Osteocyte (in vitro differentiated cells): ENCODE data around the gene ARHGAP24. TPM values are rescaled to one million over a fixed set of nuclear protein-coding genes. Genes with fewer than 3 reads are reported as not detected.

ENCODE experiments used
- DNase-seq: peaks from one replicate; pipeline ENCODE4 v3.0.0; 2021; ENCODE audit warnings: mixed read lengths; ENCODE audit not compliant: unreplicated experiment; ENCODE audit errors: extremely low spot score
- H3K27ac Mint-ChIP-seq: one replicate; pipeline ENCODE4 v1.8.0; 2021; ENCODE audit warnings: mild to moderate bottlenecking, mixed read lengths; ENCODE audit not compliant: unreplicated experiment
- H3K27me3 Mint-ChIP-seq: one replicate; pipeline ENCODE4 v1.8.0; 2021; ENCODE audit warnings: mixed read lengths; ENCODE audit not compliant: unreplicated experiment
- H3K36me3 Mint-ChIP-seq: one replicate; pipeline ENCODE4 v1.8.0; 2021; ENCODE audit warnings: mixed read lengths; ENCODE audit not compliant: unreplicated experiment
- H3K4me1 Mint-ChIP-seq: one replicate; pipeline ENCODE4 v1.8.0; 2021; ENCODE audit warnings: mixed read lengths; ENCODE audit not compliant: unreplicated experiment
- H3K4me3 Mint-ChIP-seq: one replicate; pipeline ENCODE4 v1.8.0; 2021; ENCODE audit warnings: mild to moderate bottlenecking, moderate library complexity, mixed read lengths; ENCODE audit not compliant: unreplicated experiment
- H3K9me3 Mint-ChIP-seq: one replicate; pipeline ENCODE4 v1.8.0; 2021; ENCODE audit warnings: mixed read lengths; ENCODE audit not compliant: unreplicated experiment
- CTCF ChIP-seq: fragments of 200-600 bp; sonication (generic); IDR thresholded peaks from 2 replicates; pipeline ENCODE4 v1.5.0; 2021; ENCODE audit warnings: antibody characterized with exemption, mild to moderate bottlenecking, moderate library complexity
- total RNA-seq: library from RNA; stranded (reverse); gene quantifications from 2 replicates; pipeline ENCODE4 v1.2.1, GENCODE V29; 2021

ARHGAP24 gene
- total RNA-seq, 1 donor from 2014 or later = 29.3 TPM

GRCh38 chr4:86006057-86006456 is 531.1 kb downstream of the ARHGAP24 start:
- Mint-ChIP-seq H3K36me3 (peaks cover 16% of the 10 kb centered on the region), H3K27ac (no peak overlapping the region), H3K27me3 (no peaks in the 10 kb centered on the region), H3K9me3 (no peaks in the 10 kb centered on the region), H3K4me1 (peaks cover 5% of the 10 kb centered on the region), H3K4me3 (no peak overlapping the region)
- DNase-seq = no peak
- no peak for TF ChIP-seq CTCF

- Mint-ChIP-seq H3K27ac (no peak overlapping the region), H3K4me1 (peaks cover 14% of the 10 kb centered on the region), H3K9me3 (no peaks in the 10 kb centered on the region), H3K4me3 (no peak overlapping the region), H3K36me3 (peaks cover 13% of the 10 kb centered on the region), H3K27me3 (no peaks in the 10 kb centered on the region)
- DNase-seq = no peak
- no peak for TF ChIP-seq CTCF
Measured at GRCh38 chr4:86007042-86007441, 532.1 kb downstream of the ARHGAP24 start.

DNA sequence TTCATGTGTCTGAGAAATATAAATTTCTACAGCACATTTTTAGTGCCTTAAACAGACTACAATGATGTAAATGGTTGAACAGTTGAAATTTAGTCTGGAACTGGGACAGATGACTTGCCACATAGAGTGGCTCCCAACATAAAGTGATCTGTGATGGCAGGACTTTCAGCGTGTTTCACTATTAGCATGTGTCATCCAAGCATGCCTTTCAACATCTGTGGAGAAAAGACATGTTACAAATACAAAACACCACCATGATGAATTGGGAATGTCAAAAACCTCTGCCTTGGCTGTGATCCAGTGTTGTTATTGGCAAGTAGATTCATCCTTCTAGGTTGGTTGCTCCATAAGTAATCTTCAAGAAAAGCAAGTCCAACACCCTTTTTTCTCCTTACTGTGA is 536.2 kb downstream of the ARHGAP24 start:
- Mint-ChIP-seq H3K4me1 (peaks cover 47% of the 10 kb centered on the region), H3K36me3 (no peaks in the 10 kb centered on the region), H3K27ac (no peak overlapping the region), H3K9me3 (no peaks in the 10 kb centered on the region), H3K27me3 (no peaks in the 10 kb centered on the region), H3K4me3 (no peak overlapping the region)
- TF ChIP-seq CTCF = no peak
- DNase-seq = no peak

GRCh38 chr4:86013621-86014020 is 538.7 kb downstream of the ARHGAP24 start:
- no peak for DNase-seq
- peaks cover 2% of the 10 kb centered on the region for H3K27me3 Mint-ChIP-seq
- no peaks in the 10 kb centered on the region for H3K9me3 Mint-ChIP-seq
- no peak overlapping the region for H3K4me3 Mint-ChIP-seq
- H3K27ac Mint-ChIP-seq = no peak overlapping the region
- H3K36me3 Mint-ChIP-seq = no peaks in the 10 kb centered on the region
- no peak for TF ChIP-seq CTCF
- peaks cover 52% of the 10 kb centered on the region for H3K4me1 Mint-ChIP-seq

GRCh38 chr4:86014599-86014998 is 539.6 kb downstream of the ARHGAP24 start:
- no peaks in the 10 kb centered on the region for H3K36me3 Mint-ChIP-seq
- TF ChIP-seq CTCF = no peak
- peaks cover 52% of the 10 kb centered on the region for H3K4me1 Mint-ChIP-seq
- H3K27me3 Mint-ChIP-seq = peaks cover 9% of the 10 kb centered on the region
- DNase-seq = no peak
- no peaks in the 10 kb centered on the region for H3K9me3 Mint-ChIP-seq
- no peak overlapping the region for H3K4me3 Mint-ChIP-seq
- H3K27ac Mint-ChIP-seq = no peak overlapping the region
